NK-92 (cell line): ENCODE measurements around the gene HEXIM2.

ENCODE experiments used
- DNase-seq: peaks from one replicate; lab custom pipeline; 2025; ENCODE audit not compliant: unreplicated experiment; lab: John Stamatoyannopoulos, UW

HEXIM2 gene

DNA sequence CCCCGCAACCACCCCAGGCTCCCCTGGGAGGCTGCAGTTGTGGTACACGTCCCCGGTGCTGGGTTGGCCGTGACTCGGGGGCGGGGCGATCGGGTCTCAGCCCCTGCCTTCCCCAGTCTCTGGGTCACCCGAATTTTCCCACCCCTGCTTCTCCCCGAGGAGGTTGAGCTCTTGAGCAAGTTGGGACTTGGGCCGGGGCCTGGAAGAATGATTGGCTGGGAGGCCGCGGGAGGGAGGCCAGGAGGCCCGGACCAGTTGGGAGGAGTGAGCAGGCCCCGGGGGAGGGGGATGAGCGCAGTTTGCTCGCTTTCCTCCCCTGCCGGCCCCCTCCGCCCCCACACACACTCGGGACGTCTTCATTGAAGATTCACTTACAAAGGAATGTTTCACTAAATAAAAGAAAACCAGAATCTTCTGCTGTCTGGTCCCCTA is 17.9 kb upstream of the HEXIM2 start:
- no peak for DNase-seq

DNA sequence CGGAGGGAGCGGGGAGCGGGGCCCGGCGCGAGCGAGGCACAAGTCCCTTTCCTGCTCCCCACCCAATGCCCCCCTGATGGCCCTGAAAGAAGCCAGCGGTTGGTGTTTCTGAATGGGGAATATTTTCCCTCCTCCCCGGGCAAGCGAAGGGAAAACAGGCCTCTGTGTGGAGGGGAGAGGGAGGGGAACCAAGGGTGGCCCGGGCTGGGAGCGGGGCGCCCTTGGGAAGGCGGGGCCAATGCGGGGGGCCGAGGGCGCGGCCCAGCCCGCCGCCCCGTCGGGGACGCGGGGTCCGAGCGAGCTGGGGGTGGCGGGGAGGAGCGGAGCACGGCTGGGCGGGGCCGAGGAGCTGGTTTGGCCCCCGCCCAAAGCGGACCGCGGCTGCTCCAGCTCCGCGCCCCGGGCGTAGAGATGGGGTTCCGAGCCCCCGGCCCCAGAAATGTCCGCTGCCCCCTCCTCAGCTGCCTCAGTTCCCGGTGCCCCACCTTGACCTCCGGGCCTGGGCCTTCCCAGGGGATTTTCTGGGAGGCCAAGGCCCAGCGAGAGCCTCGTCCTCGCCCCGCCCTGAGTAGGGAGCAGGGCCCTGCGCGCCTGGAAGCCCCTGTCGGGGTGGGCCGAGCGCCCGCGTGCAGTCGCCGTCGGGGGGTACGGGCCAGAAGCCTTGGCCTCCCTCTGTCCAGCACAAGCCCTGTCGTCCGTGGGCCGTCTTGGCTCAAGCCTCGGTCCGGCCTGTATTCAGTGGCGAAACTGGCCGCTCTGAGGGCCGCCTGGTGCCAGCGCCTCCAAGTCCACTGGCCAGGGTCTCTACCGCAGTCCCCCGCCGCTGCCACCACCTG is 17.3 kb upstream of the HEXIM2 start:
- no peak for DNase-seq

- no peak for DNase-seq
Measured at GRCh38 chr17:45145035-45145389, 16.7 kb upstream of the HEXIM2 start.

- DNase-seq, result no peak
Measured at GRCh38 chr17:45146166-45146565, 15.5 kb upstream of the HEXIM2 start.

- no peak for DNase-seq
Measured at GRCh38 chr17:45146592-45146889, 15.1 kb upstream of the HEXIM2 start.

DNA sequence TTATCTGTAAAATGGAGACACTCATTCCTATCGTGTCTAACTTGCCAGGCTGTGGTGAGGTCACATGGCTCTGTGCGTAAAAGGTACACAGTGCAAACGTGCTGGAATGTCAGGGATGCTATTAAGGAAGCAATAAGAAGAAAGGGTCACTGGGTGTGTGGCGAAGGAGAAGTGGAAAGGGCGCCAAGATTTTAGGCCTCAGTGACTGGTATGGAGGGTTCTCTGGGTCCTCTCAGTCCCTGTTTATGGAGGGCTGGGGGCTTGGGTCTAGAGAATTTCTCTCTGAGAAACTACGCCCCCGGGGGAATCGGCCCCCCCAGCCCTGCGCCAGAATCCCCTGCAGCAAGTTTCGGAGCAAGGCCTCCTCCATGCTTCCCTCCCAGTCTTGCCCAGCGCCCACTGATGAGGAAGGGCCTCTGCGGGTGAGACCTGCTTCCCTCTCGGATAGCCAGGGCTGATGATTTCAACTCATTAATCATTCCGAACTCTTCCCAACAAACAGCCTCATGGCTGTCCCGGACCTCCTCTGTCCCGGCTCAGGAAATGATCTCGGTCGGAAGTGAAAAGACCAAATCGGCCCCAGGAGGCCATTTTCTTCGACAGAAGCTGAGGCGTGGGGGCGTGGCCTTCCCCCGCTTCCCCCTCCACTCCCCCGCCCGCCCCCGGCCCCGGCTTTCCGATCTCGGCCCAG is 14.6 kb upstream of the HEXIM2 start:
- no peak for DNase-seq

DNA sequence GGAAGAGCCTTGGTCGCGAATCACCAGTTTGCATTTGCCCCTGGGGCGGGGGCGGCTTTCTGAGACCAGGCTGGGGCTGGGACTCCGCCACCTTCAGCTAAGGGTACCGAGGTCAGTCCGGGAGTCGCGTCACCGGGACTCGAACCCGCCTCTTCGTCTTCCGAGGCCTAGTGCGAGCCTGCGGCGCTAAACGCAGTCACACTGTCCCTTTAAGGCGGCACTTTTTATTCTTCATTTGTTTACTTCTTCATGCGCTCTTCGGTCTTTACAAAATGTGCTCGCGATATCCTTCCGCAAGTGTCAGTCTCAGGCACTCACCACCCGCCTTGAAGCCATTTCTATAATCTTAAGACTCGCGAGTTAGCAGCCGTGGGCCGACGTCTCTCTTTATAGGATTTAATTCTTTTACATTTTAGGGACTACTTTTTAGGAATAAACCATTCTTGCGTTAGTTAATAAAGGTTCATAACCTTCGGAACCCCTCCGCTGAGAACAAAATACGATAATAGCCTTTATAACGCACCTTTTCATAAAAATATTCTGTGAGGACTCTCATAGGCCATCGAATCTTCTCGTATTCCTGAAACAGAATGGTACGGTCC is 14.0 kb upstream of the HEXIM2 start:
- no peak for DNase-seq

GRCh38 chr17:45148183-45149036 is 13.3 kb upstream of the HEXIM2 start, which contains the start of gene HEXIM1:
TSS of gene HEXIM1 (plus strand) at chr17:45148475. CDS start at chr17:45149191, 716 bp downstream.
- DNase-seq, result peak; percentile 96

DNA sequence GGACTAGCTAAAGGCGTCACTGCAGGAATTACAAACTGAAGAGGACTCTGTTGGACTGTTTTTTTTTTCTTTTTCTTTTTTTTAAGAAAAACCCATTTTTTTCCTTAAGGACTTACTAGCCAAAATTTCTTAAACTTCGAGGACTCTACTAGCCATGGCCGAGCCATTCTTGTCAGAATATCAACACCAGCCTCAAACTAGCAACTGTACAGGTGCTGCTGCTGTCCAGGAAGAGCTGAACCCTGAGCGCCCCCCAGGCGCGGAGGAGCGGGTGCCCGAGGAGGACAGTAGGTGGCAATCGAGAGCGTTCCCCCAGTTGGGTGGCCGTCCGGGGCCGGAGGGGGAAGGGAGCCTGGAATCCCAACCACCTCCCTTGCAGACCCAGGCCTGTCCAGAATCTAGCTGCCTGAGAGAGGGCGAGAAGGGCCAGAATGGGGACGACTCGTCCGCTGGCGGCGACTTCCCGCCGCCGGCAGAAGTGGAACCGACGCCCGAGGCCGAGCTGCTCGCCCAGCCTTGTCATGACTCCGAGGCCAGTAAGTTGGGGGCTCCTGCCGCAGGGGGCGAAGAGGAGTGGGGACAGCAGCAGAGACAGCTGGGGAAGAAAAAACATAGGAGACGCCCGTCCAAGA is 12.5 kb upstream of the HEXIM2 start:
- no peak for DNase-seq

- no peak for DNase-seq
Measured at GRCh38 chr17:45149669-45150664, 11.7 kb upstream of the HEXIM2 start.

GRCh38 chr17:45150911-45151809 is 10.5 kb upstream of the HEXIM2 start:
- no peak for DNase-seq

GRCh38 chr17:45155029-45155428 is 6.6 kb upstream of the HEXIM2 start:
- DNase-seq, result no peak

- DNase-seq, result no peak
Measured at GRCh38 chr17:45155483-45155882, 6.2 kb upstream of the HEXIM2 start.

DNA sequence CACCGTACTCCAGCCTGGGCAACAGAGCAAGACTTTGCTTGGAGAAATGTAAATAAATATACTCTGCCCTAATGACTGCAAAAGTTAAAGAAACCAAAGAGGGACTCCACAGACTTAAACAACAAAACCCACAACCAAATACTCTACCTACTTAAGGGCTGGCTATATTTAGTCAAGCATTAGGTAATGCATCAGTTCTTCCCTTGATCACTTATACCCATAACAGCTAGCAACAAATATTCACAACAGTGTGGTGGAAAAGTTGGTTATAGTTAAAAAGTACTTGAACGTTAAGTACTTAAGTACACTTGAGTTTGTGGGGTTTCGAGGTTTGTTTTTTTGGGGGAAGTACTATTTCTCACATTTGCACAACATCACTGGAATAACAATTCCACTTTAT is 5.4 kb upstream of the HEXIM2 start:
- no peak for DNase-seq

DNA sequence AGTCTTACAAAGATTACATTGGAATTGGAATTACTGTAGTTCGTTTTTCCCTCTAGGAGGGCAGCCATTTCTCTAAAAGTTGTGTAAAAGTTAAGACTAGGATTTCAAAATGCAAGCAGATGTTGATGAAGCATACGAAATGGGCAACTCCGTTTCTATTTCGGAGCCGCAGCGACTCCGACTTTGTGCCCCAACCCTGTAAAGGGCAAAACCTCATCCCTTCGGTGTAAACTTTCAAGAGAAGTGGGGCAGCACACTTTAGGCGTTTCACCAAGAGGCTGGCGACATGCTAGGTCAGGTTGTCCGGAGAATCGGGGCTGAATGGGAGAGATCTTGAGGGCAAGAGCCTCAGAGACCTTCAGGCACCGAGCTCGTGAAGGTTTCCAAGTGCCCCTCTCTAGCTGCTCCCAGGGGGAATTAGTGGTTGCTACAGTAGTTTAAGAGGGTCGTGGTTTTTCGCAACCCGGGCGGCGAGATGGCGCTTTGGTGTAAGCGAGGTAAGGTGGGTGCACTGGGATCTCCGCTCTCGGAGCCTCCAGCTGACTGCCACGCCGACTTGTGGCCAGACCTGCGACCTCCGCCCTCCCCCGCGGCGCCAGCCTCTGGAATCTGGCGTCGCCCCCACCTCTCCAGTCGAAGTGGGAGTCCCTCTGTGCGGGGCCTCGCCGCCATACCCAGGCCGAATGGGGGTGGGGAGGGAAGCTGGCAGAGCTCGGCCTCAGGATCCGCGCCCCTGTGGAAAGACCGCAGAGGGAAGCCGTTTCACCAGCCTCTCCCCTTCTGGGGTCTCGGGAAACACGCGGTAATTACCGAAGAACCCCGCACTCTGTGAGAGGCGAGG is 1.0 kb upstream of the HEXIM2 start:
- DNase-seq, result no peak

GRCh38 chr17:45162025-45162687 is 481 bp downstream of the HEXIM2 start:
- DNase-seq, result no peak

DNA sequence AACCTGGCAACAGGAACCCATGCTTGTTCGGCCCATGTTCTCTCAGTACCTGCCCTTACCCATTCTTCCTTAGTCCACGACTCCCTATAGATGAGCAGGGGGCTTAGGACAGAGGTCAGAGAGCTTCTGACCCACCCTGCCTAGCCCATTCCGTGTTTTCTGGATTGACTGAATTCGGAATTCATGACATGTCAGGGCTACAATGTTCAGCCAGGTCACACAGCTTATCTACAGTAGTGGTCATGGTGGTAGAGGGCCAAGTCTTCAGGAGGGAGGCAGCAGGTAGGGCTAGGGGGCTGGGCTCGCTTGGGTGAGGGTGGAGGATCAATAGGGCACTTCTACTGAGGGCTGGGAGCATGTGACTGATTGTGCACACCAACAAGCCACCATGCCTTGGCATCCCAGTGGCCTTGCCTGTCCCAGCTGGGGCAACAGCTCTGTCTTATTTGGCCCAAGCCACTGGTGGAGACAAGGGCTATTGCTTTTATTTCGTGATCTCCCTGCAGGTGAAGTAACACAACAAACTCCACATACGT is 3.1 kb downstream of the HEXIM2 start:
- DNase-seq, result no peak
